Heart left ventricle (tissue), 16 donors: ENCODE results near the gene PIK3C2A. TPM values are rescaled to one million over a fixed set of nuclear protein-coding genes. Genes with fewer than 3 reads are reported as not detected.

Source experiments
- ATAC-seq, 4 donors: fragments of 200-7000 bp; cut with Tn5 transposase; one replicate each; pipeline ENCODE4 v1.9.1; 2020 to 2022; ENCODE audit warnings: moderate library complexity in 4 of 4, mild to moderate bottlenecking in 3 of 4, moderate number of reproducible peaks in 1 of 4
- DNase-seq, 5 donors: peaks; one replicate each; pipeline ENCODE4 v3.0.0-alpha.2; 2020
- H3K27ac ChIP-seq, 12 donors: fragments of 200-600 bp; sonication (generic) in 4 of 12; one replicate each; pipeline versions ENCODE4 v1.5.0 to v1.8.0; 2016 to 2022; ENCODE audit warnings: mild to moderate bottlenecking in 2 of 12
- H3K27me3 ChIP-seq, 9 donors: fragments of 200-600 bp; sonication (generic) in 2 of 9; one replicate each; pipeline versions ENCODE4 v1.5.1 to v1.8.0; 2016 to 2022; ENCODE audit warnings: mild to moderate bottlenecking in 3 of 9
- H3K36me3 ChIP-seq, 9 donors: fragments of 200-600 bp; sonication (generic) in 2 of 9; one replicate each; pipeline versions ENCODE4 v1.5.0 to v1.8.0; 2018 to 2022; ENCODE audit warnings: mild to moderate bottlenecking in 2 of 9
- H3K4me1 ChIP-seq, 12 donors: fragments of 200-600 bp; sonication (generic) in 4 of 12; one replicate each; pipeline versions ENCODE4 v1.5.0 to v1.8.0; 2016 to 2022; ENCODE audit warnings: mild to moderate bottlenecking in 3 of 12
- H3K4me3 ChIP-seq, 12 donors: fragments of 200-600 bp; sonication (generic) in 4 of 12; one replicate each; pipeline versions ENCODE4 v1.5.0 to v1.8.0; 2017 to 2022; ENCODE audit warnings: mild to moderate bottlenecking in 9 of 12, moderate library complexity in 4 of 12
- H3K9me3 ChIP-seq, 12 donors: fragments of 200-600 bp; sonication (generic) in 4 of 12; one replicate each; pipeline versions ENCODE4 v1.5.0 to v1.8.0; 2016 to 2022; ENCODE audit warnings: mild to moderate bottlenecking in 1 of 12
- CTCF ChIP-seq, 12 donors: fragments of 200-600 bp; sonication (generic) in 4 of 12; IDR thresholded peaks; one replicate each; pipeline versions ENCODE4 v1.5.0 to v1.8.0; 2018 to 2022; ENCODE audit warnings: antibody characterized with exemption in 12 of 12, mild to moderate bottlenecking in 5 of 12
- POLR2A ChIP-seq, 2 donors: fragments of 450-650 bp; IDR thresholded peaks; one replicate each; pipeline ENCODE4 v1.6.1; 2017; ENCODE audit warnings: antibody characterized with exemption in 2 of 2, mild to moderate bottlenecking in 2 of 2, moderate library complexity in 2 of 2
- WGBS, 4 donors: extraction: QIAGEN DNeasy Blood & Tissue Kit in 2 of 4; methylation state at CpG; one replicate each; pipeline versions ENCODE4 v1.1.5 to v1.1.7; 2013 to 2018; 5-methylcytosine and 5-hydroxymethylcytosine counted together
- intact Hi-C, 10 donors: fragments of 100-400 bp; cut with DNase I; formaldehyde crosslinking; loops; one replicate each; pipeline versions ENCODE4 v1.11.1 to v1.14.2; 2022
- polyA plus RNA-seq, 2 donors: library from polyadenylated mRNA; stranded (reverse); fragments of 200-250 nt; gene quantifications; one replicate each; pipeline ENCODE4 v1.2.3, GENCODE V29; 2013
- total RNA-seq, 9 donors: library from RNA; depleted of rRNA in 2 of 9; stranded (reverse); fragments of >200 nt in 2 of 9; fragmentation: NEBNext Ultra II Directional in 3 of 9; extraction: Animal tissue kit (Norgen Biotek cat#: 25700) in 3 of 9; gene quantifications; one replicate each; pipeline versions ENCODE4 v1.1.0 to v1.2.4, GENCODE V29; 2016 to 2023
- donor health status: ischemic (EF 13 %, LVEDD 7.1; RV severe dilation, severe dysfunction).
- donor health status: healthy with polysubstance abuse.
- donor health status: DM: no; HTN: yes; CAD: no.
- donor health status: DM: no; HTN: no; CAD: no.
- donor health status: ischemic (EF 25% LVEDD 6.9; RV normal size, moderate dysfunction).
- donor health status: ischemic (EF 25% LVEDD 5.7; RV mildly dilated, moderate dysfunction).
- donor health status: healthy.
- donor health status: DM: yes; HTN: yes; CAD: no.
- donor health status: ischemic (EF 35%, LVEDD 5.7; RV mildly dilated, moderate dysfunction).
- donor health status: nonischemic (EF 11% LVEDD 7.7; RV severe dilation, severe dysfunction).
- donor health status: DM: yes; HTN: yes; CAD: no.
- donor health status: PGD.
- donor health status: ischemic (EF 29% LVEDD 5.4; RV normal size, mild dysfunction).
- donor health status: nonischemic (EF 23%, LVEDD 6.1; RV moderate dilation, normal function).

Gene PIK3C2A
- total and polyA plus RNA-seq, 11 donors, result 9.8 to 52.2 (median 34.6) TPM

DNA sequence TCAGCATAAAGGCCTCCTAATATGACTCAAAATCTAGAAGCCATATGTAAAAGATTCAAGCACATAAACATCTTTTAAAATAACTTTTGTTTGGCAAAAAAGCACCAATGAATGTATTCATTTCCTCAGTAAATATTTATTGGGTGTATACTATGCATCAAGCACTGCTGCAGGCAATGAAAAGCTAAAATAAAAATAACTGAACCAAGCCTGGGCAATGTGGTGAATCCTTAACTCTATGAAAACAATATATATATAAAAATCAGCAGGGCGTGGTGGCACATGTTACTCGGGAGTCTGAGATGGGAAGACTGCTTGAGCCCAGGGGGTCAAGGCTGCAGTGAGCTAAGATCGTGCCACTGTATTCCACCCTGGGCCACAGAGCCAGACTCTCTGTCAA lies 27.8 kb downstream of the PIK3C2A start:
- no peak overlapping the region for H3K4me3 ChIP-seq
- 92 to 96% (median 94%) methylated on average over 3 of the region's 3 CpGs for WGBS, 4 donors
- H3K36me3 ChIP-seq, result peaks cover 0 to 19% (median 10%) of the 10 kb centered on the region in 9 donors
- intact Hi-C loops, result no loop called here
- DNase-seq, result no peak
- no peaks in the 10 kb centered on the region for H3K9me3 ChIP-seq
- H3K27me3 ChIP-seq, result no peaks in the 10 kb centered on the region
- TF ChIP-seq POLR2A (IDR thresholded peaks at IDR 0.05) (no peak), CTCF (IDR thresholded peaks at IDR 0.05) (no peak)
- no peak overlapping the region for H3K27ac ChIP-seq
- peaks cover 0 to 5% (median 0%) of the 10 kb centered on the region in 12 donors for H3K4me1 ChIP-seq
- no peak for ATAC-seq

GRCh38 chr11:17173332-17173731 lies 34.5 kb downstream of the PIK3C2A start:
- Histone ChIP-seq H3K9me3 (no peaks in the 10 kb centered on the region), H3K4me3 (no peak overlapping the region), H3K36me3 (peaks cover 0 to 13% (median 12%) of the 10 kb centered on the region in 9 donors), H3K27ac (no peak overlapping the region), H3K4me1 (peaks cover 0 to 21% (median 2%) of the 10 kb centered on the region in 12 donors), H3K27me3 (no peaks in the 10 kb centered on the region)
- TF ChIP-seq POLR2A (IDR thresholded peaks at IDR 0.05) (no peak), CTCF (IDR thresholded peaks at IDR 0.05) (no peak)
- WGBS, 4 donors, result 45 to 55% (median 51%) methylated on average over 2 of the region's 2 CpGs
- intact Hi-C loops, result no loop called here
- DNase-seq (no peak), ATAC-seq (no peak)

GRCh38 chr11:17171916-17172315 lies 35.9 kb downstream of the PIK3C2A start:
- ATAC-seq (peak in 1 of 4 donors; percentile 36), DNase-seq (no peak)
- Histone ChIP-seq H3K4me1 (peaks cover 0 to 21% (median 2%) of the 10 kb centered on the region in 12 donors), H3K36me3 (peaks cover 0 to 26% (median 20%) of the 10 kb centered on the region in 9 donors), H3K9me3 (no peaks in the 10 kb centered on the region), H3K27me3 (no peaks in the 10 kb centered on the region), H3K27ac (no peak overlapping the region), H3K4me3 (no peak overlapping the region)
- intact Hi-C loops, result no loop called here
- WGBS, 4 donors, result 77 to 94% (median 88%) methylated on average over 1 of the region's 1 CpG
- TF ChIP-seq CTCF (IDR thresholded peaks at IDR 0.05) (no peak), POLR2A (IDR thresholded peaks at IDR 0.05) (no peak)

DNA sequence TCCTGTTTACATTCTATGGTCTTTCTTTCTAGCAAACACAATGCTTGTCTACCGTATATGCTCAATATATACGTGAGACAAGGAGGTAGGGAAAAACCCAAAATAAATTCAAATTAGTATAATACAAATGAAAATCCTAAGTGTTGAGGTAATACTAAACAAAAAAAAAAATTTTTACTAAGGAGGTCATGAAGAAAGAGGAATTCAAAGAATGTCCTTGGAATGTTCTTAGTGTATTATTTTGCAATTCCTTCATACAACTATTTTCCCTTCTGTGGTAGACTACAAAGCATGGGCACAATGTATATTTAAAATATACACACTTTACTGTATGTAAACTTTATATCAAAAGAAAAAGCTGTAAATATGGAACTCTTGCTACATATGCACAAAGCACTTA lies 36.4 kb downstream of the PIK3C2A start:
- DNase-seq, result no peak
- H3K27ac ChIP-seq, result no peak overlapping the region
- no peak for TF ChIP-seq CTCF (IDR thresholded peaks at IDR 0.05)
- TF ChIP-seq POLR2A (IDR thresholded peaks at IDR 0.05), result no peak
- peaks cover 0 to 26% (median 20%) of the 10 kb centered on the region in 9 donors for H3K36me3 ChIP-seq
- no peak for ATAC-seq
- intact Hi-C loops, result no loop called here
- H3K4me3 ChIP-seq, result no peak overlapping the region
- H3K27me3 ChIP-seq, result no peaks in the 10 kb centered on the region
- 78 to 88% (median 85%) methylated on average over 2 of the region's 2 CpGs for WGBS, 4 donors
- peaks cover 0 to 21% (median 2%) of the 10 kb centered on the region in 12 donors for H3K4me1 ChIP-seq
- H3K9me3 ChIP-seq, result no peaks in the 10 kb centered on the region
